GM12801 (cell line): ENCODE data around the gene ELL2.

Experiments
- CTCF ChIP-seq: IDR thresholded peaks from one replicate; pipeline ENCODE4 v1.5.1; 2011; ENCODE audit warnings: control low read depth; ENCODE audit not compliant: insufficient read length; ENCODE audit errors: extremely low read depth

ELL2 gene

GRCh38 chr5:95864456-95864855, 97.2 kb downstream of the ELL2 start:
- no peak for TF ChIP-seq CTCF

DNA sequence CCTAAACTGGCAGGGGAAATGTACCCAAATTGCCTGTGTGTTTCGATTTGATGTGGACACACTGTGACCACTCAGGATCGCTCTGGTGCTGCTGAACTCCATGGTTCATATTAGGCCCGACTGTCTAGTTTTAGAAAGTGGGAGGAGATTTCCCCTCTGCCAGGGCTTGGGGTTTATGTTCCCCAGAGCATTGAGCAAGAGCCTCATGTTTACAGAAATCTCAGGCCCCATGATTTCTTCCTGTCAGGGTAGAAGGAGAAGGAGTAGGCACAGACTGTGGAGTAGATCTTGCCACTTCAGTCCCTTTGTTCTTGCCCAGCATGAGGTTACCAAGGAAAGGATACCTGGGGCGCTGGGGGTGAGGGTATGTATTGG, 98.3 kb downstream of the ELL2 start:
- no peak for TF ChIP-seq CTCF

DNA sequence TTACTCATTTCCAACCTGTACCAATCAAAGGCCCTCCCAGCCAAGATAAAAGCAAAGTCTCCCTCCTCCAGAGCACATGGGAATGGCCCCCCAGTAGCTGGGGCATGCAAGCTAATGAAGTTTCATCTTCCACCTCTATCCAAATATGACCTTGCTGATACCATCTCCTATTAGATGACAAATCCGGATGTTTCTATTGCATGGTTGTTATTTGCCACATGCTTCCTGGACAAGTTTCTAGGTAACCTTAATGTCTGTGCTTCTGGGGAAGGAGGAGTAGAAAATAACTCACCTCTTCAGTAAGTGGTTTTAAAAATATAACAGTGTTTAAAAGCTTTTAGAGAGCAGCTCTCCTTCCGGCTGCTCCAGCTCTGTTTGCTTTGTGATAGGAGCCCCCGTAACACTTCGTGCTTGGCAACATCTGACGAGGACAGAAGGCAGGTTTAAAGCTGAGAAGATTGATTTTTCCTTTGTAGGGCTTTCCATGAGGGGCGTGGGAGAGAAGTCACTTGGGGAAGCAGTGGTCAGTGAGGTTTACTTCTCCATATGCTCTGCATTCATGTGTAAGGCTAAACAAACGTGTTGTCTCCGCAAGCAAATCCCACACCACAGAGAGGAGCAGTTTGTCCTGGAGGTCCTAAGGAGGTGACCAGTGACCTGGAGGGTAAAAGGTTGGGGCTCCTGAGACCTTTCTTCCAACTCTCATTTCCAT, 98.8 kb downstream of the ELL2 start:
- TF ChIP-seq CTCF = no peak

GRCh38 chr5:95861864-95862561, 99.6 kb downstream of the ELL2 start:
- no peak for TF ChIP-seq CTCF

DNA sequence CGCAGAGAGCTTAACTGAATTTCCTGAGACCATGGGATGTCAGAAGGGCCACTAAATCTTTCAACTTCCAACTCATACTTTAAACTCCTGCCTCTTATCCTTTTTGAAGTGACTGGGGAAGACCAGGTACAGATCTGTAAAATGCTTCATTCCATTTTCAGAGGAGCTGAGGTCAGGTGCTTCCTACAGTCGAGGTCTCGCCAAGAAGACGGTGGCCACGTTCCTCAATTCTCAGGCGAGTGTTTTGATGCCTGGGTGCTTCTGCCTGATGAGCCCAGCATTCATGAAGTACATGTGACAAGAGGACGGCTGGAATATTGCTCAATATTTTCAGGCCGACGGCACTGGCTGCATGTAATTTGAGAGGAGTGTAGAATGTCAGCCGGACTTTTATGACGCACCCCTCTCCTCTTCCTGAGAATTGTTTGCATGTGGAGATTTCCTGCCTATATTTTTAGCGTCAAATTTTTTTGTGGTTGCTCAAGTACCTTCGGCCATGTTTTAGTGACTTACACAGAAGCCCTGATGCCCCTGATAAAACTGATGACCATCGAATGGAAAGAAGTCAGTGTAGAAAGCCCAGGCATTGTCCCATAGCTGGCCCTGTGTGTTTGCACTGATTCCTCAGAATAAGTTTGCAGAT, 100.3 kb downstream of the ELL2 start:
- TF ChIP-seq CTCF = no peak

GRCh38 chr5:95859661-95860060, 102.0 kb downstream of the ELL2 start:
- no peak for TF ChIP-seq CTCF

- TF ChIP-seq CTCF = no peak
Measured at GRCh38 chr5:95858661-95859595, 102.7 kb downstream of the ELL2 start.
